ENCODE results near the gene EMP1.

The EMP1 gene

GRCh38 chr12:13164921-13165616 is 31.5 kb upstream of the EMP1 start:
- Mint-ChIP-seq H3K27ac (no peak overlapping the region), H3K4me3 (no peak overlapping the region), H3K9me3 (peaks cover 3% of the 10 kb centered on the region), H3K4me1 (ENCODE audit: low read depth) (peaks cover 8% of the 10 kb centered on the region), H3K27me3 (ENCODE audit: low read depth) (peaks cover 16% of the 10 kb centered on the region), H3K36me3 (ENCODE audit: low read depth) (no peaks in the 10 kb centered on the region)
- DNase-seq (ENCODE audit: low spot score): no peak

GRCh38 chr12:13165617-13166041 is 30.9 kb upstream of the EMP1 start:
- H3K27ac Mint-ChIP-seq: peak overlapping the region; percentile 21
- no peak overlapping the region for H3K4me3 Mint-ChIP-seq
- peaks cover 21% of the 10 kb centered on the region for H3K27me3 Mint-ChIP-seq (ENCODE audit: low read depth)

DNA sequence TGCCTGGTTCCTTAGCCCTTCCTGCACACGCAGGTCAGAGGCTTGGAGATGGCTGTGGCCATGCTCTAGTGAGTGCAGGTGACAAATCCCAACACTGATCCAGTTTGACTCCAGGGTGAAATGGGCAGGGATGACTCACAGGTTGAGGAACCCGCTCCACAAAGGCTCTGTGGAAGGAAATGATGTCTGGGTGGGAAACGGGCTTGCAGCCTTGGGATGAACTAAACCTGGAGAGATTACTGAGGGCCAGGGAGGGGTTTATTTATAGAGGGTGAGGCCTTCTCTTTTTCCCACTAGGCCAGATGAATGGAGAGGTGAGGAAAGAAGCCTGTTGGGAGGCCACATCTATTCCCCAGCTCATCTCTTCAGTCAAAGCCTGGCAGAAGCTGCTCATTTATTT is 29.3 kb upstream of the EMP1 start:
- Mint-ChIP-seq H3K27me3 (ENCODE audit: low read depth) (peaks cover 30% of the 10 kb centered on the region), H3K4me3 (no peak overlapping the region), H3K4me1 (ENCODE audit: low read depth) (peaks cover 8% of the 10 kb centered on the region), H3K9me3 (peaks cover 3% of the 10 kb centered on the region), H3K27ac (no peak overlapping the region), H3K36me3 (ENCODE audit: low read depth) (no peaks in the 10 kb centered on the region)
- no peak for DNase-seq (ENCODE audit: low spot score)

More at GRCh38 chr12:13165617-13166041, 30.9 kb upstream of the EMP1 start:
- peak; percentile 69 for DNase-seq (ENCODE audit: low spot score)
- H3K9me3 Mint-ChIP-seq: peaks cover 3% of the 10 kb centered on the region
- H3K36me3 Mint-ChIP-seq (ENCODE audit: low read depth): no peaks in the 10 kb centered on the region
- peaks cover 8% of the 10 kb centered on the region for H3K4me1 Mint-ChIP-seq (ENCODE audit: low read depth)

- DNase-seq (ENCODE audit: low spot score): no peak
- Mint-ChIP-seq H3K9me3 (peaks cover 3% of the 10 kb centered on the region), H3K27me3 (ENCODE audit: low read depth) (peaks cover 35% of the 10 kb centered on the region)
Measured at GRCh38 chr12:13167906-13168305, 28.6 kb upstream of the EMP1 start.

GRCh38 chr12:13169272-13169671 is 27.3 kb upstream of the EMP1 start:
- Mint-ChIP-seq H3K36me3 (ENCODE audit: low read depth) (no peaks in the 10 kb centered on the region), H3K4me3 (no peak overlapping the region), H3K4me1 (ENCODE audit: low read depth) (peaks cover 22% of the 10 kb centered on the region), H3K9me3 (peaks cover 3% of the 10 kb centered on the region), H3K27me3 (ENCODE audit: low read depth) (peaks cover 40% of the 10 kb centered on the region), H3K27ac (no peak overlapping the region)
- DNase-seq (ENCODE audit: low spot score): no peak

More at GRCh38 chr12:13167906-13168305, 28.6 kb upstream of the EMP1 start:
- no peak overlapping the region for H3K27ac Mint-ChIP-seq
- peaks cover 11% of the 10 kb centered on the region for H3K4me1 Mint-ChIP-seq (ENCODE audit: low read depth)
- no peak overlapping the region for H3K4me3 Mint-ChIP-seq
- H3K36me3 Mint-ChIP-seq (ENCODE audit: low read depth): no peaks in the 10 kb centered on the region

DNA sequence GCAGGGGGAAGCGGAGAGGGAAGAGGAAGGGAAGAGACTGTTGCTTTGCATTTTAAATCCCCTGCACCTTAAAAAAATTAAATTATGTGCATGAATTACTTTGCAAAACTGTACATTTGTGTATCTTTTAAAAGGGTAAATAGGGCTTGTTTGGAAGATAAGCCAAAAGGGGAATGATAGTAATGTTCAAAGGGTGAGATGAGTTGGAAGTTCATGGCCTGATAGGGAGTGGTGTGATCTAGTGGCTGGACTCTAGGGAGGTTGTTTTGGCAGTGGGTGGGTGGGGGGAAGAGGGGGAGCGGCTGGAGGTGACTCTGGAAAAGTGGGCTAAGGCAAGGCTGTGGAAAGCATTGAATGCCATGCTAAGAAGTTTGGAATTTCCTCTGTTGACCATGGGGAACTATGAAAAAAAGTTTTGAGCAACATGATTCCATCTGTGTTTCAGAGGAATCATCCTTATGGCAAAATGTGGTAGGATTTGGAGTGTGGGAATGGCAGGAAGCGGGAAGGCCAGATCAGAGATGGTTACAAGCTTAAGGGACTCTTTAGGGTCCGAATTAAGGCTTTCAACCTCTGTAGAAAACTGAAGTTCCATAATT is 25.5 kb upstream of the EMP1 start:
- no peak overlapping the region for H3K4me3 Mint-ChIP-seq
- H3K9me3 Mint-ChIP-seq: peaks cover 3% of the 10 kb centered on the region
- no peak for DNase-seq (ENCODE audit: low spot score)
- no peak overlapping the region for H3K27ac Mint-ChIP-seq
- H3K27me3 Mint-ChIP-seq (ENCODE audit: low read depth): peaks cover 47% of the 10 kb centered on the region
- H3K4me1 Mint-ChIP-seq (ENCODE audit: low read depth): peaks cover 14% of the 10 kb centered on the region
- no peaks in the 10 kb centered on the region for H3K36me3 Mint-ChIP-seq (ENCODE audit: low read depth)

GRCh38 chr12:13171921-13172859 is 24.3 kb upstream of the EMP1 start:
- Mint-ChIP-seq H3K27me3 (ENCODE audit: low read depth) (peaks cover 55% of the 10 kb centered on the region), H3K4me3 (no peak overlapping the region), H3K27ac (no peak overlapping the region), H3K4me1 (ENCODE audit: low read depth) (peaks cover 14% of the 10 kb centered on the region), H3K9me3 (peaks cover 3% of the 10 kb centered on the region), H3K36me3 (ENCODE audit: low read depth) (no peaks in the 10 kb centered on the region)
- DNase-seq (ENCODE audit: low spot score): no peak

DNA sequence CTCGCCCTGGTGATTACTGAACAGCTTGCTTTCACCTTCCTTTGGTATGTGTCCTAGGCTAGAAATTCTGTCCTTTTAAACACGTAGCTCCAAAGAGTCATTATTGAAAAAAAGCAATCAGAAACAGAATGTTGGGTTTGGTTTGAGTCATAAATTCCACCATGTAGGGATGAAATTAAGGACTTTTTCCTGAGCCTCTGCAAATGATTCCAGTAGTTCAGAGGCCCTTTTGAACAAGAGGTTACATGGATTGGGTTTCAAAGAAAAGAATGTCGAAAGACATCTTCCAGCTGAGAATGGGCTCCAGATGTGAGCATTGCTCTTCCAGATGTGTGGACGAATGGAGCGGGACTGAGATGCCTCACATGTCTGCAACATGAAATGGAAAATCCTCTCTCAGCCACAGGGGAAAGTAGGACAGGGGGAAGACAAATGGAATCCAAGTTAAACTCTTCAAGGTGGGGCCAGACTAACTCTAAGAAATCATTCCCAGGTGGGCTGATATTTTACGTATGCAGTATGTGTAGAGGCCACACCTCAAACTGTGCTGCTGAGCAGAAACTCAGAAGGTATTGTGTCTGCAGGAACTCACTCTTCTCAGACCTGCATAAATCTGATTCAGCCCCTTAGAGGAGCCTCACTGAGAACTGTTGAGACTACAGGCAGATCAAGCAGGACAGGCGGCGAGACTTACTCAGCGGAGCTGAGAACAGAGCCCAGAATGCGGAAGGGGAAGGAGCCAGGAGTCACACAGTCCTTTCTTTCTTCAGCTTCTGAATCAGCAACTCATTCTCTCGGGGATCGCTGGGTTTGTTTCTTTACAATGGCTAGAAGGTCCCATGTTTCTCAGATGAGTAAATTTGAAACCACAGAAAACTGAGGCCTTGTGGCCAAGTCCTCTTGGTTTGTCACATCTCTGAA is 23.3 kb upstream of the EMP1 start:
- no peak overlapping the region for H3K27ac Mint-ChIP-seq
- peak; percentile 46 for DNase-seq (ENCODE audit: low spot score)

DNA sequence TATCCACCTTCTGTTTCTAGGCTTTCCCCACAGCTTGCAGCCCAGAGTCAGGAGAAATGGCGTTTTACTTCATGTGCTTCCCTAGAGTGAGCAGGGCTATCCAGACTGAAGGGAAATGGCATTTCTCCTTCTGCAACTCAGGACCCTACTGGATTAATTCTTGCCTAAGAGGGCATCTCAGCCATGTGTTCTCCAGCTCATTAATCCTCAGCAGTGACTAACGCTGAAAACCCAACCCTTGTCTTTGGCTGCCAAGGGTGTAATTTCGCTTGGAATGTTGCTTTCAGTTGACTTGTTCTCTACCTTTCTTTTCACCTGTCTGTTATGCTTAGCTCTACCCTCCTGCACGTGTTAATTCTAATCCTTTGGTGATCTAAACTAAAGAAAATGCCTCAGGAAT is 21.0 kb upstream of the EMP1 start:
- Mint-ChIP-seq H3K27me3 (ENCODE audit: low read depth) (peaks cover 61% of the 10 kb centered on the region), H3K4me3 (no peak overlapping the region), H3K27ac (no peak overlapping the region), H3K9me3 (no peaks in the 10 kb centered on the region), H3K4me1 (ENCODE audit: low read depth) (peaks cover 30% of the 10 kb centered on the region), H3K36me3 (ENCODE audit: low read depth) (no peaks in the 10 kb centered on the region)
- no peak for DNase-seq (ENCODE audit: low spot score)

More for the DNA sequence above, 23.3 kb upstream of the EMP1 start:
- H3K27me3 Mint-ChIP-seq (ENCODE audit: low read depth): peaks cover 66% of the 10 kb centered on the region
- H3K4me1 Mint-ChIP-seq (ENCODE audit: low read depth): peaks cover 16% of the 10 kb centered on the region
- H3K36me3 Mint-ChIP-seq (ENCODE audit: low read depth): no peaks in the 10 kb centered on the region
- no peak overlapping the region for H3K4me3 Mint-ChIP-seq
- no peaks in the 10 kb centered on the region for H3K9me3 Mint-ChIP-seq

GRCh38 chr12:13176256-13176655 is 20.3 kb upstream of the EMP1 start:
- Mint-ChIP-seq H3K4me3 (no peak overlapping the region), H3K36me3 (ENCODE audit: low read depth) (no peaks in the 10 kb centered on the region), H3K9me3 (no peaks in the 10 kb centered on the region), H3K27me3 (ENCODE audit: low read depth) (peaks cover 56% of the 10 kb centered on the region), H3K4me1 (ENCODE audit: low read depth) (peaks cover 30% of the 10 kb centered on the region), H3K27ac (no peak overlapping the region)
- DNase-seq (ENCODE audit: low spot score): no peak

GRCh38 chr12:13177373-13177772 is 19.2 kb upstream of the EMP1 start:
- DNase-seq (ENCODE audit: low spot score): no peak
- Mint-ChIP-seq H3K4me1 (ENCODE audit: low read depth) (peaks cover 33% of the 10 kb centered on the region), H3K27ac (no peak overlapping the region), H3K36me3 (ENCODE audit: low read depth) (no peaks in the 10 kb centered on the region), H3K9me3 (no peaks in the 10 kb centered on the region), H3K27me3 (ENCODE audit: low read depth) (peaks cover 61% of the 10 kb centered on the region), H3K4me3 (no peak overlapping the region)

GRCh38 chr12:13177906-13178305 is 18.6 kb upstream of the EMP1 start:
- peaks cover 58% of the 10 kb centered on the region for H3K27me3 Mint-ChIP-seq (ENCODE audit: low read depth)
- H3K36me3 Mint-ChIP-seq (ENCODE audit: low read depth): no peaks in the 10 kb centered on the region
- peaks cover 31% of the 10 kb centered on the region for H3K4me1 Mint-ChIP-seq (ENCODE audit: low read depth)
- no peak overlapping the region for H3K27ac Mint-ChIP-seq
- DNase-seq (ENCODE audit: low spot score): no peak
- no peak overlapping the region for H3K4me3 Mint-ChIP-seq
- H3K9me3 Mint-ChIP-seq: no peaks in the 10 kb centered on the region

GRCh38 chr12:13178568-13179210 is 17.8 kb upstream of the EMP1 start:
- H3K4me1 Mint-ChIP-seq (ENCODE audit: low read depth): peaks cover 25% of the 10 kb centered on the region
- peak overlapping the region; percentile 73 for H3K4me3 Mint-ChIP-seq
- no peak for DNase-seq (ENCODE audit: low spot score)
- no peak overlapping the region for H3K27ac Mint-ChIP-seq
- no peaks in the 10 kb centered on the region for H3K9me3 Mint-ChIP-seq
- H3K27me3 Mint-ChIP-seq (ENCODE audit: low read depth): peaks cover 56% of the 10 kb centered on the region
- H3K36me3 Mint-ChIP-seq (ENCODE audit: low read depth): no peaks in the 10 kb centered on the region

Data from T-helper 2 cell treated with Interferon-gamma antibody and Interleukin-4, amounts not matched to agents 5 μg/mL and 100 μg/mL, for 36 hours (primary cell).